Femur (tissue), 1 donor: ENCODE measurements around the gene RAB1B.
"Not testable (repeated sequence)": the region's sequence is repeated elsewhere in the genome, so short reads cannot be mapped to it uniquely, and the experiment has no call there.

Experiments
- DNase-seq: peaks from one replicate; pipeline ENCODE4 v3.0.0-alpha.2; 2017

Gene RAB1B

GRCh38 chr11:66239998-66240780 lies 28.2 kb upstream of the RAB1B start:
- no peak for DNase-seq

DNA sequence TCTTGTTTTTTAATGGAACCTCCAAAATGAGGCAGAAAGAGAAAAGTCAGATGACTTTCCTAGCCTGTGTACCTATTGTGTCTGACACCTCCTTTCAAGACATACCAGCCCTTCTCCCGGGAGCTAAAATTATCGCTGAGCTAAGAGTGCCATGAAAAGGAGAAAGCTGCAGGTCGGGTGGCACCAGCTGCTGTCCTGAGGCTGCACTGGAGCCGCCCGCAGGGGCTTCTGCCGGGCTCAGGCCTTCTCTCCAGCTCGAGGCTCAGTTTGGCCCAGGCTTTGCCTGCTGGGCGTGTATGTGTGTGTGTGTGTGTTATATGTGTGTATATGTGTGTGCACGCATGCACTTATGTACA lies 27.7 kb upstream of the RAB1B start:
- DNase-seq = no peak

DNA sequence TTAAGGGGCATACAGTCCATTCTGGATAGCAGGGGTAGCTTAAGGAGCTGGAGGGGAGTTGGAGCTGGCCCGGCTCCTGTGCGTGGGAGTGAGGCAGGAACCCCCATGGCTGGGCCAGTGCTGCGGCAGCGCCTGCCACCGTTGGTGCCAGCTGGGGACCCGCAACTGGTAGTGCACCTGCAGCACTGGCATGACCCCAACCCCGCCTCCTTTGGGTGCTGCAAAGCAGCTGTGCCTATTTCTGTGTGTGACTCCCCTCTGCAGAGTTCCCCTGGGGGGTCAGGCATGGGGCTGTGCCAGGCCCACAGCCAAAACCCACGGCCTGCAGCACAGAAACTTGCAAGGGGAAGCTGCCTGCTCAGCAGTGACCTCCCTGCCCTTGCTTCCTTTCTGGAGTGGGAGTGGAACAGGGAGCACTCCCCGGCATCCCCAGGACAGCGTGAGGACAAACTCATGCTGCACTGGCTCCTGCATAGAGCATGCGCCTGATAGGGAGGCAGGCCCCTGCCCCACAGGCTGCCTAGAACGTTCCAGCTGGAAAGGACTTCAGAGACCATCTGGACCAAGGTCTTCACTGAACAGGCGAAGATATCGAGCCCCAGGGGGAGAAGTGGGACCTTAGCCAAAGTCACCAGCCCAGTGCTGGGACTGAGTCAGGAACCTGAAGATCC lies 26.2 kb upstream of the RAB1B start:
- DNase-seq = no peak

GRCh38 chr11:66243782-66244535 lies 24.5 kb upstream of the RAB1B start:
- DNase-seq = no peak

- DNase-seq = no peak
These were observed 21.1 kb upstream of the RAB1B start for GRCh38 chr11:66247295-66247694.

DNA sequence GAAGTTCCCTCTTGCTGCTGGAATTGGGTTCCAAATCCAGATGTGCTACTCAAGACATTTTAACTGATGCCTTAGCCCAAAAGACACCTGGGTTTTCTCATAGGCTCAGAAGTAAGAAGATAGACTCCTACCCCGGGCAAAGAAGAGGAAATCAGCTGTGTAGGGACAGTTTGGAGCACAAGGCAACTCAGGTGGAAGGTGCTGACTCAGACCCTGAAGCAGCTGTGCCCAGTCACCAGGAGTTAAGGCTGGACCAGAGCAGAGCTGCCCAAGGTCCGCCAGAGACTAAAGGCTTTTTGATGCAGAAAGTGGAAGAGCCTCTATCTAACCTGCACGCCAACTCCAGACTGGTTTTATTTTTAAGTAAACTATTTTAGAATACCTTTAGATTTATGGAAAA lies 20.6 kb upstream of the RAB1B start:
- DNase-seq = no peak

DNA sequence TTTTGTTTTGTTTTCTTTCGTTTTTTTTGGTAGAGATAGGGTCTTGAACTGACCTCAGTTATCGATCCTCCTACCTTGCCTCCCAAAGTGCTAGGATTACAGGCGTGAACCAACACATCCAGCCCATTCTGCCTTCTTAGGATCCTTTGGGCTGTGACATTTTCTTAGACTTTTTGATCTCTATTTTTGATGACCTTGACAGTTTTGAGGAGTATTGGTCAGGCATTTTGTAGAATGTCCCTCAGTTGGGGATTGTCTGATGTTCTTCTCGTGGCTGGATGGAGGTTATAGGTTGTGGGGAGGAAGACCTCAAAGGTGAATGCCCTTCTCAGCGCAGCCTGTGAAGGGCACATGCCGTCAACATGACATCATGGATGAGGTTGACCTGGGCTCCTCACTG lies 19.5 kb upstream of the RAB1B start:
- no peak for DNase-seq

DNA sequence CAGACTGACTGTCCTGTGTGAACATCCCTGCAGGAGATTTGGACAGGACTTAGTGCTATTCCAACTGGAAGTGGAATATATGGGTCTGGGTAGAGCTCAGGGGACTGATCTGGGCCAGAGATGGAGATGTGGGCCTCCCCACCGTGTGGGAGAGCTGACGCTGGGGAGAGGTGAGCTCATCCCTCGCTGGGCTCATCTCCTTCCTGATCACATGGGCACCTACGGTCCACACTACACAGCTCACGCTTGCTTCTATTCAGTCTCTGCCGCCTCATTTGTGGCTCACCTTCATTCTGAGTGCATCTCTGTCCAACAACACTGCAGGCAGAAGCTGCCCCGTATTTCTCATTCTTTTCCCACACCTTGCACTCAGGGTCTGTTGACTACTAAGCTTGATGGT lies 16.6 kb upstream of the RAB1B start:
- no peak for DNase-seq

DNA sequence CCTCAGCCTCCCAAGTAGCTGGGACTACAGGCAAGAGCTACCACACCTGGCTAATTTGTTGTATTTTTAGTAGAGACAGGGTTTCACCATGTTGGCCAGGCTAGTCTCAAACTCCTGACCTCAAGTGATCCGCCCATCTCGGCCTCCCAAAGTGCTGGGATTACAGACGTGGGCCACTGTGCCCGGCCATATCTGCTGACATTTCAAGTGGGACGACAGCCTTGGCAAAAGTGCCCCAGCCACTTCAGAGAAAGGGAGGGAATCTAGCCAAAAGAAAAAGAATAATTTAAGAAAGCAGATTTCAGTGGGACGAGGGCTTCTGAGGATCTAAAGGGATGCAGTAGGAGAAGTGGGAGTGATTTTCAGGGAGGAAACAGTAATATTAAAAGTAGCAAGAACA lies 15.4 kb upstream of the RAB1B start:
- DNase-seq = not testable (repeated sequence)

GRCh38 chr11:66258473-66258893 lies 10.0 kb upstream of the RAB1B start:
- DNase-seq = no peak

DNA sequence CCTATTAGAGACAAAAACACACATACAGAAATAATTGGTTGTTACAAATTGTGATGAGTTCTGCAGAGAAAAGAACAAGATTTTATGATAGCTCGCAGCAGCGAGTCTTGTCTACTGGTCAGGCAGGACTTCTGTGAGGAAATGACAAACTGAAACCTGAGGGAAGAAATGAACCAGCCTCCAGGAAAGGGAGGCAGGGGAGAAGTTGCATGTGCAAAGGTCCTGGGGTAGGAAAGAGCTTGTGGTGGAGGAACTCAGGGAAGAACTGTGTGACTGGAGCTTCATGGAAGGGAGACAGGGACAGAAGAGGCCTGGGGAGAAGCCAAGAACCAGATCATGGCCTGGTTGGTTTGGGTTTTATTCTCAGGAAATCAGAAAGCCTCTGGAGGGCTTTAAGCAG lies 9.2 kb upstream of the RAB1B start:
- DNase-seq = no peak

DNA sequence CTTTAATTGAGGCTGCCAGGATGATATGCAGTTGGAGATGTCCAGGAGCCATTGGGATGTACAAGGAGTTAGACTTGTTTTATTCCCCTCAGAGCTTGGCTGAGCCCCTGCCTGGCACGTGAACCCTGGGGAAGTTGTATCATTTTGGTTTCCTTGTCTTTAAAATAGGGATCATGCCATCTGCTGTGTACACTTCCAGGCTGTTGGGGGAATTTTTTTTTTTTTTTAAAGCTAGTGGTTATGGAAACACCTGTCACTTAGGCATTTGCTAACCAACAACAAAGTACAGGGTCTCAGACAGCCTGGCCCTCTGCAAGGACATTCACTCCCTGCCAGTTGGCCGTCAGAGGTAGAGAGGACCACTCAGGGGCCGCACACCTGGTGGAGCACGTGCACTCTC lies 8.5 kb upstream of the RAB1B start:
- no peak for DNase-seq

- no peak for DNase-seq
These were observed 6.9 kb upstream of the RAB1B start for GRCh38 chr11:66261578-66261977.

DNA sequence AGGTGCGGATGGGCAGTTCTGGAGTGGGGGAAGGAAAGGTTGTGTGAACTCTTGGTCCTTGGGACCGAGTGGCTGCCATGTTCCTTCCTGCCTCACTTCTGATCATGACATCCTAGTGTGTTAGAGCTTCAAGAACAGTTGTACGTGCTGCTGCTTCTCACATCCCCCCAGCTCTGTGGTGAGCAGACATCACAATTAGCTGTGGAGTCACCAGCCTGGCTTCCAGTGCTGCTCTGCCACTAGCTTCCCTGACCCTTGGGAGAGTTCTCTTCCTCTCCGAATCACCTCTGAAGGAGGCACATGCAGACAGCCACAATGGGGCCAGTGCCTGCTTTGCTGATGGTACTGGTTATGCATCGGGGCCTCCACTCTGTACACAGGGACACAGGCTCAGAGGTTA lies 6.2 kb upstream of the RAB1B start:
- DNase-seq = no peak

DNA sequence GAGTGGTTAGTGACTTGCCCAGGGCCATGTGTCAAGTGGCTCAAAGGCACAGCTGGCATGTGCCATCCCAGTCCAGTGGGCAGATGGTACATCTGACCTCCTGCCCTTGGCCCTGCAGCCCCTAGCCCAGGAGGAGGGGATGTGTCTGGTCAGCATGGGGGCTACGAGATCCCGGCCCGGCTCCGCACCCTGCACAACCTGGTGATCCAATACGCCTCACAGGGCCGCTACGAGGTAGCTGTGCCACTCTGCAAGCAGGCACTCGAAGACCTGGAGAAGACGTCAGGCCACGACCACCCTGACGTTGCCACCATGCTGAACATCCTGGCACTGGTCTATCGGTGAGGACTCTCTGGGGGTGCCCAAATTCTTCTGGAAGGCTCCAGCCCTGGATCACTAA lies 5.7 kb upstream of the RAB1B start:
- no peak for DNase-seq

DNA sequence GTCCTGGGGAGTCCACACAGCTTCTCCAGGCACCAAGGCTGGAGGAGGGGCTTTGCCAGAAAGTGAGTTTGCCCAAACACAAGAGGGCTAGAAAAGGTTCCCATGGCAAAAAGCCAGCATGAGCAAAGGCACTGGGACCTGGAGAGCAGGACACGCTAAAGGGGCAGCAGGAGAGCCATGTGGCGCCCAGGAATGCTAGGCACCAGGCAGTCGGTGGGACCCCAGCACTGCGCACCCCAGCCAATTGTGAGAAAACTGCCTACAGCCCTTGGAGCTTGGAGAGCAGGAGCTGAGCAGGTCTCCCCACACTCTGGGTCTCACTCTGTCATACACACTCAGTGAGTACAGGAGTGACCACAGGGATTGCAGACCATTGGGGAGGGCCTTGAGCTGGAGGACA lies 5.2 kb upstream of the RAB1B start:
- no peak for DNase-seq

DNA sequence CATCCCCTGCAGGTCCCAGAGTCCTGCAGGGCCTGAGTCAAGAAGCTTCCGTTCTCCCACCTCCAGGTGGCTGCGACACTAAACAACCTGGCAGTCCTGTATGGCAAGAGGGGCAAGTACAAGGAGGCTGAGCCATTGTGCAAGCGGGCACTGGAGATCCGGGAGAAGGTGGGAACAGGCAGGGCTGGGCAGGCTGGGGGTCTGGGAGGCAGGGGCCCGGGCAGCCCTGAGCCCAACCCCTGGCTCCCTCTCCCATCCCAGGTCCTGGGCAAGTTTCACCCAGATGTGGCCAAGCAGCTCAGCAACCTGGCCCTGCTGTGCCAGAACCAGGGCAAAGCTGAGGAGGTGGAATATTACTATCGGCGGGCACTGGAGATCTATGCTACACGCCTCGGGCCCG lies 4.7 kb upstream of the RAB1B start:
- DNase-seq = no peak

- DNase-seq = no peak
These were observed 4.1 kb upstream of the RAB1B start for GRCh38 chr11:66264383-66264782.

GRCh38 chr11:66264914-66265313 lies 3.5 kb upstream of the RAB1B start:
- DNase-seq = no peak

GRCh38 chr11:66265531-66266377 lies 2.7 kb upstream of the RAB1B start:
- no peak for DNase-seq

- no peak for DNase-seq
These were observed 1.9 kb upstream of the RAB1B start for GRCh38 chr11:66266378-66267038.

DNA sequence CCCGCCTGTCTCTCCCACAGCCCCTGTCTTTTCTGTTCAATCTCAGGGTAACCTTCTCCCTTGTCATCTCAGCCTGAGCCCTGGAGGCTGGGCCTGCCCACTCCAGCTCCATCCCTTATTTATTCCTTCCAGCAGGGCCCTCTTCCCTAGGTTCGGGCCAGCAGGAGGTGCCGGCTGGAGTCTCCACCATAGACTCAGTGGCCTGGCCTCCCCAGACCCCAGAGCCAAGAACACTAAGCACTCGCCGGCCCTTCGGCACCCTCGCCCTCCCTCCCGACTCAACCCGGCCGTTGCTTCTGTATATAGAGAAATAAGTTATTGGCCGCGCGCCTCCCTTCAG lies 1.4 kb upstream of the RAB1B start:
- DNase-seq = no peak
